HepG2 (cell line): ENCODE results near the gene INTS2. TPM values are rescaled to one million over a fixed set of nuclear protein-coding genes. Genes with fewer than 3 reads are reported as not detected.

Experiments used
- ATAC-seq: fragments of 200-7000 bp; cut with Tn5 transposase; 3 replicates; pipeline ENCODE4 v1.9.1; 2020; ENCODE audit warnings: mild to moderate bottlenecking, moderate library complexity
- BruUV-seq: library from RNA; stranded (reverse); fragments of 400-500 nt; replicated peaks from 2 replicates; lab custom pipeline; 2021; lab: Mats Ljungman, UMichigan
- CTCF ChIA-PET: fragments of 300-600 bp; formaldehyde crosslinking; extraction: SDS; loops from one replicate; lab custom pipeline; 2021; ENCODE audit warnings: low total read pairs, inconsistent platforms, low intra/inter-chr PET ratio; lab: Yijun Ruan, JAX
- POLR2A ChIA-PET: fragments of 350-600 bp; sonication (Branson Sonifier 250); formaldehyde crosslinking; loops from one replicate; lab custom pipeline; 2020; ENCODE audit warnings: antibody characterized with exemption, inconsistent platforms; lab: Yijun Ruan, JAX
- DNase-seq: peaks from one replicate; pipeline ENCODE4 v3.0.0-alpha.2; 2015; ENCODE audit warnings: low spot score
- FAIRE-seq: peaks from 3 replicates; lab custom pipeline; 2011; peaks lifted over from hg19 to GRCh38; lab: Jason Lieb, UNC
- H2AFZ ChIP-seq: one replicate; pipeline ENCODE4 v1.6.1; 2011; ENCODE audit warnings: low read length, inconsistent platforms
- H3K27ac ChIP-seq: fragments of 300-600 bp; 3 replicates; pipeline ENCODE4 v1.8.0; 2011; ENCODE audit warnings: mixed run types, mild to moderate bottlenecking, mixed read lengths, low read length, inconsistent platforms; ENCODE audit not compliant: insufficient read depth; ENCODE audit errors: extremely low read length
- H3K27me3 ChIP-seq, 2 experiments: fragments of 200-600 bp in 1 of 2; 2 replicates in 1 of 2; 3 replicates in 1 of 2; pipeline versions ENCODE4 v1.6.0 to v1.8.0; 2011; ENCODE audit warnings: low read length in 2 of 2, mild to moderate bottlenecking in 2 of 2, moderate library complexity in 2 of 2, inconsistent platforms in 1 of 2; ENCODE audit not compliant: insufficient read depth in 2 of 2, control insufficient read depth in 1 of 2
- H3K36me3 ChIP-seq, 2 experiments: fragments of 200-600 bp in 1 of 2; replicated peaks in 1 of 2; 2 replicates in 1 of 2; 3 replicates in 1 of 2; pipeline versions ENCODE4 v1.5.1 to v1.8.0; 2011; ENCODE audit warnings: low read length in 2 of 2, inconsistent platforms in 1 of 2; ENCODE audit not compliant: insufficient read depth in 2 of 2, control insufficient read depth in 1 of 2
- H3K4me1 ChIP-seq: 2 replicates; pipeline ENCODE4 v1.5.1; 2012; ENCODE audit warnings: low read length, inconsistent platforms; ENCODE audit not compliant: insufficient read depth
- H3K4me2 ChIP-seq: 2 replicates; pipeline ENCODE4 v1.6.0; 2011; ENCODE audit warnings: low read depth, low read length, inconsistent platforms
- H3K4me3 ChIP-seq, 3 experiments: fragments of 200-600 bp in 1 of 3; sonication (generic), shearing (Covaris generic) in 1 of 3; replicated peaks in 1 of 3; 2 replicates each; pipeline ENCODE4 v1.5.1; 2011 to 2016; ENCODE audit warnings: low read length in 3 of 3, inconsistent platforms in 2 of 3, low read depth in 2 of 3, mild to moderate bottlenecking in 2 of 3, control low read depth in 1 of 3, mixed read lengths in 1 of 3; ENCODE audit not compliant: insufficient read depth in 1 of 3
- H3K79me2 ChIP-seq: one replicate; pipeline ENCODE4 v1.6.1; 2011; ENCODE audit warnings: low read length, inconsistent platforms; ENCODE audit not compliant: insufficient read depth
- H3K9ac ChIP-seq: 2 replicates; pipeline ENCODE4 v1.6.0; 2011; ENCODE audit warnings: mild to moderate bottlenecking, low read depth, low read length, inconsistent platforms; ENCODE audit not compliant: insufficient read depth
- H3K9me3 ChIP-seq: 2 replicates; pipeline ENCODE4 v1.5.1; 2012; ENCODE audit warnings: mild to moderate bottlenecking, low read length
- H4K20me1 ChIP-seq: 2 replicates; pipeline ENCODE4 v1.6.0; 2011; ENCODE audit warnings: inconsistent platforms, mild to moderate bottlenecking, low read length, moderate library complexity; ENCODE audit not compliant: insufficient read depth
- HNRNPUL1 ChIP-seq: fragments of 200-400 bp; formaldehyde crosslinking; IDR thresholded peaks from 2 replicates; pipeline ENCODE4 v1.6.1; 2017; ENCODE audit warnings: low read depth, mild to moderate bottlenecking, low read length, moderate library complexity
- KDM4B ChIP-seq: sonication (generic); formaldehyde crosslinking; IDR thresholded peaks from 2 replicates; pipeline ENCODE4 v1.4.0; 2020; ENCODE audit warnings: missing genetic modification reagents
- PHF21A ChIP-seq: sonication (generic); formaldehyde crosslinking; IDR thresholded peaks from 2 replicates; pipeline ENCODE4 v1.5.0; 2020; ENCODE audit warnings: mild to moderate bottlenecking, missing genetic modification reagents
- PPARG ChIP-seq: conservative IDR thresholded peaks from 2 replicates; pipeline ENCODE4 v1.6.1; 2016; ENCODE audit warnings: missing biosample characterization, missing genetic modification reagents
- RAD21 ChIP-seq: fragments of 450-650 bp; formaldehyde crosslinking; IDR thresholded peaks from 2 replicates; pipeline ENCODE4 v1.5.0; 2020; ENCODE audit warnings: mild to moderate bottlenecking
- TARDBP ChIP-seq: sonication (generic); formaldehyde crosslinking; IDR thresholded peaks from 2 replicates; pipeline ENCODE4 v1.8.0; 2022; ENCODE audit warnings: mild to moderate bottlenecking, missing genetic modification reagents
- TBP ChIP-seq: sonication (generic); formaldehyde crosslinking; IDR thresholded peaks from 2 replicates; pipeline ENCODE4 v1.5.0; 2020; ENCODE audit warnings: missing genetic modification reagents
- TFE3 ChIP-seq: IDR thresholded peaks from 2 replicates; pipeline ENCODE4 v1.6.1; 2016
- ZNF383 ChIP-seq: sonication (generic); formaldehyde crosslinking; IDR thresholded peaks from 2 replicates; pipeline ENCODE4 v1.4.0; 2020; ENCODE audit warnings: missing genetic modification reagents, mild to moderate bottlenecking, borderline replicate concordance
- ZNF616 ChIP-seq: sonication (generic); formaldehyde crosslinking; IDR thresholded peaks from 2 replicates; pipeline ENCODE4 v1.5.0; 2020; ENCODE audit warnings: low read depth, mild to moderate bottlenecking, missing genetic modification reagents
- WGBS: methylation state at CpG from one replicate; pipeline ENCODE4 v1.1.6; 2017; ENCODE audit warnings: low lambda C conversion rate; 5-methylcytosine and 5-hydroxymethylcytosine counted together
- in situ Hi-C: cut with HindIII; loops from 2 replicates; pipeline ENCODE4 v1.10.0; 2017; ENCODE audit warnings: low pct_unique_long_range_greater_than_20kb; ENCODE audit not compliant: extremely low pct_ligation_motif_present
- intact Hi-C: fragments of 100-400 bp; cut with micrococcal nuclease; formaldehyde crosslinking; loops from one replicate; pipeline ENCODE4 v1.10.0; 2022; ENCODE audit not compliant: unreplicated experiment
- polyA plus RNA-seq, 8 experiments: library from polyadenylated mRNA; depleted of rRNA in 3 of 8; stranded (reverse) in 7 of 8; unstranded in 1 of 8; fragments of >200 nt; fragmentation: Illumina TruSeq in 4 of 8; extraction: Trizol in 4 of 8; gene quantifications; 2 replicates each; pipeline versions ENCODE4 v1.2.1 to v1.2.3, GENCODE V29; 2011 to 2016; ENCODE audit warnings: low read depth in 4 of 8, missing spikeins in 1 of 8, mixed read lengths in 1 of 8; ENCODE audit not compliant: insufficient read depth in 1 of 8
- total RNA-seq, 5 experiments: library from RNA; depleted of rRNA; stranded (reverse); fragments of >200 nt; fragmentation: Illumina TruSeq; extraction: Trizol; gene quantifications; 2 replicates each; pipeline ENCODE4 v1.2.3, GENCODE V29; 2016; ENCODE audit warnings: low read depth in 1 of 5
- TF ChIP-seq, protein P1 (sequence below): sonication (generic); formaldehyde crosslinking; conservative IDR thresholded peaks from 2 replicates; pipeline ENCODE4 v1.8.0; 2022; ENCODE audit warnings: low read depth, missing genetic modification reagents
- TF ChIP-seq, protein P2 (sequence below): sonication (generic); formaldehyde crosslinking; IDR thresholded peaks from 2 replicates; pipeline ENCODE4 v1.4.0; 2020; ENCODE audit warnings: missing genetic modification reagents, mild to moderate bottlenecking, borderline replicate concordance
- TF ChIP-seq, protein P3 (sequence below): IDR thresholded peaks from 2 replicates; pipeline ENCODE4 v1.6.1; 2016

INTS2 gene
- total and polyA plus RNA-seq, 2 of the 13 experiments (the other 11 are each of a cell fraction or from before 2014, with no cell fraction given) = 20.5 to 30.2 TPM

GRCh38 chr17:61908292-61909037 lies 19.3 kb downstream of the INTS2 start (continued):
- TF ChIP-seq, protein P1, sequence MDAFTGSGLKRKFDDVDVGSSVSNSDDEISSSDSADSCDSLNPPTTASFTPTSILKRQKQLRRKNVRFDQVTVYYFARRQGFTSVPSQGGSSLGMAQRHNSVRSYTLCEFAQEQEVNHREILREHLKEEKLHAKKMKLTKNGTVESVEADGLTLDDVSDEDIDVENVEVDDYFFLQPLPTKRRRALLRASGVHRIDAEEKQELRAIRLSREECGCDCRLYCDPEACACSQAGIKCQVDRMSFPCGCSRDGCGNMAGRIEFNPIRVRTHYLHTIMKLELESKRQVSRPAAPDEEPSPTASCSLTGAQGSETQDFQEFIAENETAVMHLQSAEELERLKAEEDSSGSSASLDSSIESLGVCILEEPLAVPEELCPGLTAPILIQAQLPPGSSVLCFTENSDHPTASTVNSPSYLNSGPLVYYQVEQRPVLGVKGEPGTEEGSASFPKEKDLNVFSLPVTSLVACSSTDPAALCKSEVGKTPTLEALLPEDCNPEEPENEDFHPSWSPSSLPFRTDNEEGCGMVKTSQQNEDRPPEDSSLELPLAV (CRISPR knock-in tag) = no peak
- TF ChIP-seq RAD21 (no peak), TBP (CRISPR knock-in tag) (no peak)
- TF ChIP-seq, all 625 proteins: peak for 0

DNA sequence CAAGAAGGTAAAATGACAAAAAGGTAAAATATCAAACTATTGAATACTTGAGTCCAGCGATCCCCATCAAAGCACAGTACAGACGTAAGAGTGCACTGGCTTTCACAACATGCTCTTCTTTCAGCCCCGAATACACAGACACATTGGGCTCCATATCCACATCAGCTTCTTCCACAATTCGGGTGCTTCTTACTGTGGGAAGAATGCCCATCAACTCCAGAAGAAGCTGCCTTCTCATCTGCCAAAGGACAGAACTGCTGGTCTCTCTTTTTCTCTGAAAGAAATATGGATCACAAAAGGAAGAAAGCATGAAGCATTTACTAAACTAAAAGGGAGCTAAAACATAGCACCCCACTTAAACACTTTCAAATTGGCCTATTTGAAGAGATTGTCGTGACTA lies 20.4 kb downstream of the INTS2 start:
- Histone ChIP-seq H3K27me3 (no peaks in the 10 kb centered on the region), H3K36me3 (peaks cover 32 to 81% of the 10 kb centered on the region in 2 experiments), H3K9ac (no peak overlapping the region), H3K4me2 (no peak overlapping the region), H2AFZ (no peak overlapping the region), H3K4me1 (no peaks in the 10 kb centered on the region), H3K9me3 (no peaks in the 10 kb centered on the region), H3K4me3 (no peak overlapping the region), H4K20me1 (no peaks in the 10 kb centered on the region), H3K27ac (no peak overlapping the region), H3K79me2 (no peaks in the 10 kb centered on the region)
- CTCF ChIA-PET = no interaction called here
- in situ Hi-C loops = no loop called here
- FAIRE-seq = no peak
- intact Hi-C loops = no loop called here
- no peak for ATAC-seq
- POLR2A ChIA-PET = no interaction called here
- no TSS peak for BruUV-seq
- DNase-seq = no peak
- WGBS = 95% methylated on average over 5 of the region's 5 CpGs
- TF ChIP-seq, protein P2, sequence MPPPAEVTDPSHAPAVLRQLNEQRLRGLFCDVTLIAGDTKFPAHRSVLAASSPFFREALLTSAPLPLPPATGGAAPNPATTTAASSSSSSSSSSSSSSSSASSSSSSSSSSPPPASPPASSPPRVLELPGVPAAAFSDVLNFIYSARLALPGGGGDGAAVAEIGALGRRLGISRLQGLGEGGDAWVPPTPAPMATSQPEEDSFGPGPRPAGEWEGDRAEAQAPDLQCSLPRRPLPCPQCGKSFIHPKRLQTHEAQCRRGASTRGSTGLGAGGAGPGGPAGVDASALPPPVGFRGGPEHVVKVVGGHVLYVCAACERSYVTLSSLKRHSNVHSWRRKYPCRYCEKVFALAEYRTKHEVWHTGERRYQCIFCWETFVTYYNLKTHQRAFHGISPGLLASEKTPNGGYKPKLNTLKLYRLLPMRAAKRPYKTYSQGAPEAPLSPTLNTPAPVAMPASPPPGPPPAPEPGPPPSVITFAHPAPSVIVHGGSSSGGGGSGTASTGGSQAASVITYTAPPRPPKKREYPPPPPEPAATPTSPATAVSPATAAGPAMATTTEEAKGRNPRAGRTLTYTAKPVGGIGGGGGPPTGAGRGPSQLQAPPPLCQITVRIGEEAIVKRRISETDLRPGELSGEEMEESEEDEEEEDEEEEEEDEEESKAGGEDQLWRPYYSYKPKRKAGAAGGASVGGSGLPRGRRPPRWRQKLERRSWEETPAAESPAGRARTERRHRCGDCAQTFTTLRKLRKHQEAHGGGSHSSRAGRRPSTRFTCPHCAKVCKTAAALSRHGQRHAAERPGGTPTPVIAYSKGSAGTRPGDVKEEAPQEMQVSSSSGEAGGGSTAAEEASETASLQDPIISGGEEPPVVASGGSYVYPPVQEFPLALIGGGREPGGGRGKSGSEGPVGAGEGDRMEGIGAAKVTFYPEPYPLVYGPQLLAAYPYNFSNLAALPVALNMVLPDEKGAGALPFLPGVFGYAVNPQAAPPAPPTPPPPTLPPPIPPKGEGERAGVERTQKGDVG (CRISPR knock-in tag) = no peak
- no peak for TF ChIP-seq ZNF616 (CRISPR knock-in tag)
- TF ChIP-seq, protein P3, sequence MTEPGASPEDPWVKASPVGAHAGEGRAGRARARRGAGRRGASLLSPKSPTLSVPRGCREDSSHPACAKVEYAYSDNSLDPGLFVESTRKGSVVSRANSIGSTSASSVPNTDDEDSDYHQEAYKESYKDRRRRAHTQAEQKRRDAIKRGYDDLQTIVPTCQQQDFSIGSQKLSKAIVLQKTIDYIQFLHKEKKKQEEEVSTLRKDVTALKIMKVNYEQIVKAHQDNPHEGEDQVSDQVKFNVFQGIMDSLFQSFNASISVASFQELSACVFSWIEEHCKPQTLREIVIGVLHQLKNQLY (CRISPR knock-in tag) = no peak
- TF ChIP-seq PHF21A = no peak
- TF ChIP-seq TARDBP (CRISPR knock-in tag) = no peak
- no peak for TF ChIP-seq HNRNPUL1
- TF ChIP-seq KDM4B (CRISPR knock-in tag) = no peak
- TF ChIP-seq TFE3 = no peak
- TF ChIP-seq PPARG (CRISPR knock-in tag) = no peak
- TF ChIP-seq ZNF383 (CRISPR knock-in tag) = no peak
